IMR-90 (cell line): ENCODE results near the gene CNTN4. TPM values are rescaled to one million over a fixed set of nuclear protein-coding genes. Genes with fewer than 3 reads are reported as not detected.

Experiments
- ATAC-seq: fragments of 200-7000 bp; cut with Tn5 transposase; 2 replicates; pipeline ENCODE4 v1.9.1; 2020; ENCODE audit warnings: low read depth, mild to moderate bottlenecking, moderate library complexity
- BruUV-seq: library from RNA; stranded (reverse); fragments of 400-500 nt; replicated peaks from 2 replicates; lab custom pipeline; 2021; lab: Mats Ljungman, UMichigan
- CTCF ChIA-PET: fragments of 300-600 bp; formaldehyde crosslinking; extraction: SDS; loops from one replicate; lab custom pipeline; 2021; ENCODE audit warnings: antibody characterized with exemption; lab: Yijun Ruan, JAX
- POLR2A ChIA-PET: fragments of 300-600 bp; sonication (Branson Sonifier 250); formaldehyde crosslinking; loops from one replicate; lab custom pipeline; 2022; ENCODE audit warnings: antibody characterized with exemption; ENCODE audit not compliant: unreplicated experiment; lab: Charles Lee
- DNase-seq: peaks from one replicate; pipeline ENCODE4 v3.0.0; 2013
- H2AFZ ChIP-seq: replicated peaks from 2 replicates; pipeline ENCODE3; 2013; ENCODE audit warnings: low read length, mild to moderate bottlenecking; ENCODE audit not compliant: poor library complexity
- H2AK5ac ChIP-seq: 2 replicates; pipeline ENCODE4 v1.6.1; 2013; ENCODE audit warnings: low read depth, low read length, inconsistent platforms
- H2AK9ac ChIP-seq: replicated peaks from 2 replicates; pipeline ENCODE3; 2013; ENCODE audit warnings: mild to moderate bottlenecking, low read depth, low read length, moderate library complexity; ENCODE audit not compliant: poor library complexity
- H2BK120ac ChIP-seq: 2 replicates; pipeline ENCODE4 v1.6.1; 2013; ENCODE audit warnings: low read depth, low read length, inconsistent platforms
- H2BK15ac ChIP-seq: 3 replicates; pipeline ENCODE4 v1.6.1; 2013; ENCODE audit warnings: low read depth, low read length, inconsistent platforms
- H2BK20ac ChIP-seq: 2 replicates; pipeline ENCODE4 v1.6.1; 2013; ENCODE audit warnings: low read depth, mild to moderate bottlenecking, inconsistent platforms, low read length, moderate library complexity
- H2BK5ac ChIP-seq: 2 replicates; pipeline ENCODE4 v1.6.1; 2013; ENCODE audit warnings: mild to moderate bottlenecking, low read depth, low read length, inconsistent platforms; ENCODE audit not compliant: poor library complexity, severe bottlenecking
- H3K14ac ChIP-seq: replicated peaks from 2 replicates; pipeline ENCODE4 v1.6.1; 2013; ENCODE audit warnings: low read depth, low read length, inconsistent platforms
- H3K18ac ChIP-seq: 2 replicates; pipeline ENCODE4 v1.6.1; 2013; ENCODE audit warnings: low read depth, low read length, control low read depth
- H3K23ac ChIP-seq: 2 replicates; pipeline ENCODE4 v1.6.1; 2013; ENCODE audit warnings: low read depth, low read length, inconsistent platforms
- H3K27ac ChIP-seq: 2 replicates; pipeline ENCODE4 v1.5.1; 2013; ENCODE audit warnings: mild to moderate bottlenecking, control low read depth, low read length; ENCODE audit not compliant: insufficient read depth
- H3K27me3 ChIP-seq: 2 replicates; pipeline ENCODE4 v1.6.1; 2013; ENCODE audit warnings: low read length; ENCODE audit not compliant: control insufficient read depth, insufficient read depth
- H3K36me3 ChIP-seq: 2 replicates; pipeline ENCODE4 v1.6.1; 2013; ENCODE audit warnings: low read length, mixed read lengths; ENCODE audit not compliant: control insufficient read depth, insufficient read depth
- H3K4ac ChIP-seq: 2 replicates; pipeline ENCODE4 v1.6.1; 2013; ENCODE audit warnings: low read depth, low read length, inconsistent platforms
- H3K4me1 ChIP-seq: 2 replicates; pipeline ENCODE4 v1.6.1; 2013; ENCODE audit warnings: low read length, mixed read lengths; ENCODE audit not compliant: control insufficient read depth, insufficient read depth
- H3K4me2 ChIP-seq: 2 replicates; pipeline ENCODE4 v1.6.1; 2013; ENCODE audit warnings: low read depth, mild to moderate bottlenecking, control low read depth, low read length, moderate library complexity
- H3K4me3 ChIP-seq: 2 replicates; pipeline ENCODE4 v1.5.1; 2013; ENCODE audit warnings: low read depth, mild to moderate bottlenecking, control low read depth, low read length, moderate library complexity; ENCODE audit not compliant: insufficient read depth
- H3K56ac ChIP-seq: 2 replicates; pipeline ENCODE4 v1.6.1; 2013; ENCODE audit warnings: low read length, inconsistent platforms; ENCODE audit not compliant: insufficient read depth; ENCODE audit errors: extremely low read depth
- H3K79me1 ChIP-seq, 2 experiments: 2 replicates each; pipeline ENCODE4 v1.6.1; 2013; ENCODE audit warnings: low read length in 2 of 2, inconsistent platforms in 1 of 2, low read depth in 1 of 2
- H3K9ac ChIP-seq: 2 replicates; pipeline ENCODE4 v1.6.1; 2013; ENCODE audit warnings: low read depth, low read length, control low read depth
- H3K9me1 ChIP-seq: 2 replicates; pipeline ENCODE4 v1.6.1; 2013; ENCODE audit warnings: low read length, inconsistent platforms; ENCODE audit not compliant: insufficient read depth
- H3K9me3 ChIP-seq: 2 replicates; pipeline ENCODE4 v1.6.1; 2013; ENCODE audit warnings: low read length; ENCODE audit not compliant: control insufficient read depth, insufficient read depth
- H4K20me1 ChIP-seq: 2 replicates; pipeline ENCODE4 v1.6.1; 2013; ENCODE audit warnings: low read length, inconsistent platforms; ENCODE audit not compliant: insufficient read depth
- H4K5ac ChIP-seq: 2 replicates; pipeline ENCODE4 v1.6.1; 2013; ENCODE audit warnings: mild to moderate bottlenecking, low read depth, low read length, control low read depth
- H4K8ac ChIP-seq, 2 experiments: 2 replicates each; pipeline ENCODE4 v1.6.1; 2013; ENCODE audit warnings: low read depth in 2 of 2, low read length in 2 of 2, control low read depth in 1 of 2, inconsistent platforms in 1 of 2
- H4K91ac ChIP-seq: 2 replicates; pipeline ENCODE4 v1.6.1; 2013; ENCODE audit warnings: low read depth, low read length, inconsistent platforms; ENCODE audit not compliant: insufficient read depth
- CEBPB ChIP-seq: IDR thresholded peaks from 2 replicates; pipeline ENCODE4 v1.6.1; 2012; ENCODE audit warnings: low read depth, low read length, improper control_type of control experiment
- CTCF ChIP-seq: conservative IDR thresholded peaks from 2 replicates; pipeline ENCODE4 v1.5.1; 2012; ENCODE audit warnings: mild to moderate bottlenecking, low read depth, low read length, improper control_type of control experiment
- MAFK ChIP-seq: IDR thresholded peaks from 2 replicates; pipeline ENCODE4 v1.6.1; 2012; ENCODE audit warnings: low read depth, low read length, improper control_type of control experiment
- MXI1 ChIP-seq: IDR thresholded peaks from 2 replicates; pipeline ENCODE4 v1.6.1; 2012; ENCODE audit warnings: low read depth, mild to moderate bottlenecking, low read length, moderate library complexity, borderline replicate concordance
- RAD21 ChIP-seq: IDR thresholded peaks from 2 replicates; pipeline ENCODE4 v1.6.1; 2012; ENCODE audit warnings: low read length, improper control_type of control experiment
- RCOR1 ChIP-seq: IDR thresholded peaks from 2 replicates; pipeline ENCODE4 v1.6.1; 2012; ENCODE audit warnings: mild to moderate bottlenecking, low read length, improper control_type of control experiment; ENCODE audit not compliant: insufficient replicate concordance
- RFX5 ChIP-seq: IDR thresholded peaks from 2 replicates; pipeline ENCODE4 v1.8.0; 2012; ENCODE audit warnings: low read depth, mild to moderate bottlenecking, low read length, moderate library complexity
- SMC3 ChIP-seq: fragments of 150-350 bp; IDR thresholded peaks from 2 replicates; pipeline ENCODE4 v1.6.1; 2016; ENCODE audit warnings: low read depth, mild to moderate bottlenecking, antibody characterized with exemption, low read length, moderate library complexity
- USF2 ChIP-seq: fragments of 150-350 bp; IDR thresholded peaks from 2 replicates; pipeline ENCODE4 v1.6.1; 2017; ENCODE audit warnings: mild to moderate bottlenecking, antibody characterized with exemption, low read length, low read depth
- WGBS, 2 experiments: methylation state at CpG; one replicate each; pipeline versions ENCODE4 v1.1.5 to v1.1.7; 2013; ENCODE audit warnings: missing lambda C conversion rate in 2 of 2; ENCODE audit not compliant: insufficient read length in 1 of 2; ENCODE audit errors: extremely low coverage in 2 of 2; 5-methylcytosine and 5-hydroxymethylcytosine counted together
- dilution Hi-C: fragments of 300-500 bp; cut with HindIII; formaldehyde crosslinking; loops from one replicate; pipeline ENCODE4 v1.14.3; 2018; ENCODE audit warnings: low sequenced_read_pairs; ENCODE audit not compliant: unreplicated experiment
- in situ Hi-C: fragments of 300-500 bp; cut with MboI; formaldehyde crosslinking; loops from 3 replicates; pipeline ENCODE4 v1.14.3; 2019; ENCODE audit warnings: low sequenced_read_pairs, inconsistent platforms, mixed read lengths
- intact Hi-C: fragments of 100-400 bp; cut with micrococcal nuclease; formaldehyde crosslinking; loops from 2 replicates; pipeline ENCODE4 v1.10.0; 2022
- polyA plus RNA-seq, 3 experiments: library from polyadenylated mRNA; depleted of rRNA; stranded (reverse); fragments of >200 nt; gene quantifications; 2 replicates each; pipeline ENCODE4 v1.2.3, GENCODE V29; 2012; ENCODE audit warnings: low replicate concordance in 1 of 3
- total RNA-seq: library from RNA; depleted of rRNA; stranded (reverse); fragments of >200 nt; gene quantifications from 2 replicates; pipeline ENCODE4 v1.2.3, GENCODE V29; 2012

Gene CNTN4
- total and polyA plus RNA-seq, 2 of the 4 experiments (the other 2 are of a cell fraction) = under 0.01 TPM; not detected in 1

- no peak overlapping the region for H2BK15ac ChIP-seq
- no peak overlapping the region for H3K4ac ChIP-seq
- ChIA-PET POLR2A (no interaction called here), CTCF (no interaction called here)
- H3K79me1 ChIP-seq = no peaks in the 10 kb centered on the region
- no CpG with 5 or more reads among the region's 4 CpGs for WGBS, 2 experiments
- no peak overlapping the region for H3K18ac ChIP-seq
- H3K27ac ChIP-seq = no peak overlapping the region
- in situ Hi-C loops = no loop called here
- no peak overlapping the region for H3K9ac ChIP-seq
- no peaks in the 10 kb centered on the region for H3K36me3 ChIP-seq
- 0 out of 2 replicates have a peak, but pooled peaks cover 2% of the 10 kb centered on the region for H3K9me3 ChIP-seq
- no peak overlapping the region for H3K4me2 ChIP-seq
- no peak overlapping the region for H2AK5ac ChIP-seq
- intact Hi-C loops = no loop called here
- H4K5ac ChIP-seq = no peak overlapping the region
- no peak overlapping the region for H2BK120ac ChIP-seq
- TF ChIP-seq MXI1 (no peak), SMC3 (no peak), RFX5 (no peak), USF2 (no peak), CEBPB (no peak), MAFK (no peak), RAD21 (no peak), RCOR1 (no peak), CTCF (no peak)
- no peak overlapping the region for H3K23ac ChIP-seq
- no peak overlapping the region for H2BK20ac ChIP-seq
- H4K20me1 ChIP-seq = no peaks in the 10 kb centered on the region
- no peak overlapping the region for H3K56ac ChIP-seq
- dilution Hi-C loops = no loop called here
- H2AFZ ChIP-seq = no peak overlapping the region
- H4K8ac ChIP-seq = no peak overlapping the region
- H2AK9ac ChIP-seq = no peak overlapping the region
- DNase-seq (no peak), ATAC-seq (no peak)
- no peaks in the 10 kb centered on the region for H3K9me1 ChIP-seq
- no peak overlapping the region for H3K14ac ChIP-seq
- no peak overlapping the region for H4K91ac ChIP-seq
- H2BK5ac ChIP-seq = no peak overlapping the region
- BruUV-seq = no TSS peak
- no peaks in the 10 kb centered on the region for H3K4me1 ChIP-seq
- no peak overlapping the region for H3K4me3 ChIP-seq
- no peaks in the 10 kb centered on the region for H3K27me3 ChIP-seq
These were observed 415.3 kb downstream of the CNTN4 start for GRCh38 chr3:2513986-2514385.
